SK-N-SH (cell line): Measurements from ENCODE around the gene CCP110. TPM values are rescaled to one million over a fixed set of nuclear protein-coding genes. Genes with fewer than 3 reads are reported as not detected.

Source experiments
- CTCF ChIA-PET: fragments of 300-600, 350-600 bp; formaldehyde crosslinking; extraction: SDS; loops from one replicate; lab custom pipeline; 2021; lab: Yijun Ruan, JAX
- POLR2A ChIA-PET: fragments of 350-600 bp; sonication (Branson Sonifier 250); formaldehyde crosslinking; extraction: SDS; loops from one replicate; lab custom pipeline; 2020; ENCODE audit warnings: antibody characterized with exemption, inconsistent platforms; lab: Yijun Ruan, JAX
- DNase-seq: peaks from one replicate; pipeline ENCODE4 v3.0.0; 2012
- H2AFZ ChIP-seq: fragments of 200-600 bp; sonication (generic); 2 replicates; pipeline ENCODE4 v1.8.1; 2016; ENCODE audit warnings: antibody characterized with exemption, mild to moderate bottlenecking, low read depth
- H3F3A ChIP-seq: fragments of 200-600 bp; sonication (generic); replicated peaks from 2 replicates; pipeline ENCODE3; 2016; ENCODE audit warnings: antibody characterized with exemption, mild to moderate bottlenecking; ENCODE audit not compliant: insufficient read depth
- H3K27ac ChIP-seq, 2 experiments: fragments of 200-500 bp in 1 of 2; fragments of 200-600 bp in 1 of 2; sonication (Bioruptor generic) in 1 of 2; sonication (generic), shearing (Covaris generic) in 1 of 2; 2 replicates each; pipeline versions ENCODE4 v1.5.1 to v1.6.1; 2014 to 2016; ENCODE audit warnings: low read depth in 2 of 2, inconsistent platforms in 1 of 2, low read length in 1 of 2, mild to moderate bottlenecking in 1 of 2, mixed read lengths in 1 of 2
- H3K27me3 ChIP-seq: fragments of 200-600 bp; sonication (generic), shearing (Covaris generic); 2 replicates; pipeline ENCODE4 v1.6.1; 2016; ENCODE audit warnings: mixed run types; ENCODE audit not compliant: insufficient read depth
- H3K36me3 ChIP-seq, 2 experiments: fragments of 200-500 bp in 1 of 2; fragments of 200-600 bp in 1 of 2; sonication (Bioruptor generic) in 1 of 2; sonication (generic) in 1 of 2; replicated peaks in 1 of 2; 2 replicates each; pipeline versions ENCODE3 to v1.5.1; 2014 to 2016; ENCODE audit warnings: low read length in 1 of 2, mild to moderate bottlenecking in 1 of 2; ENCODE audit not compliant: insufficient read depth in 2 of 2, control insufficient read depth in 1 of 2
- H3K4me1 ChIP-seq, 2 experiments: fragments of 200-500 bp in 1 of 2; fragments of 200-600 bp in 1 of 2; sonication (Bioruptor generic) in 1 of 2; sonication (generic), shearing (Covaris generic) in 1 of 2; 2 replicates each; pipeline versions ENCODE4 v1.5.1 to v1.6.1; 2014 to 2016; ENCODE audit warnings: low read depth in 1 of 2, low read length in 1 of 2, mixed run types in 1 of 2; ENCODE audit not compliant: insufficient read depth in 2 of 2, control insufficient read depth in 1 of 2
- H3K4me2 ChIP-seq: fragments of 200-600 bp; sonication (generic), shearing (Covaris generic); 2 replicates; pipeline ENCODE4 v1.6.1; 2017; ENCODE audit warnings: mixed run types
- H3K4me3 ChIP-seq, 2 experiments: fragments of 200-500 bp in 1 of 2; fragments of 200-600 bp in 1 of 2; sonication (Bioruptor generic) in 1 of 2; sonication (generic), shearing (Covaris generic) in 1 of 2; 2 replicates each; pipeline versions ENCODE4 v1.5.1 to v1.8.1; 2014 to 2016; ENCODE audit warnings: low read depth in 2 of 2, inconsistent platforms in 1 of 2, low read length in 1 of 2, mild to moderate bottlenecking in 1 of 2, mixed read lengths in 1 of 2, moderate library complexity in 1 of 2
- H3K79me2 ChIP-seq: fragments of 200-600 bp; sonication (generic); 2 replicates; pipeline ENCODE4 v1.8.1; 2017; ENCODE audit warnings: mild to moderate bottlenecking; ENCODE audit not compliant: insufficient read depth
- H3K9ac ChIP-seq: fragments of 200-600 bp; sonication (generic); 2 replicates; pipeline ENCODE4 v1.6.1; 2017; ENCODE audit warnings: mixed run types
- H3K9me2 ChIP-seq: fragments of 200-600 bp; sonication (generic); 2 replicates; pipeline ENCODE4 v1.6.1; 2017; ENCODE audit warnings: mixed run types
- H3K9me3 ChIP-seq: fragments of 200-600 bp; sonication (generic); 2 replicates; pipeline ENCODE4 v1.6.1; 2017; ENCODE audit warnings: mixed run types, mild to moderate bottlenecking, moderate library complexity
- H4K20me1 ChIP-seq: fragments of 200-600 bp; sonication (generic); 2 replicates; pipeline ENCODE4 v1.6.1; 2017; ENCODE audit warnings: mild to moderate bottlenecking, mixed run types; ENCODE audit not compliant: insufficient read depth
- CHD2 ChIP-seq: fragments of 150-350 bp; IDR thresholded peaks from 2 replicates; pipeline ENCODE4 v1.6.1; 2018; ENCODE audit warnings: low read length; ENCODE audit not compliant: partially characterized antibody
- EP300 ChIP-seq, 2 experiments: IDR thresholded peaks; 2 replicates each; pipeline versions ENCODE4 v1.4.0 to v1.6.1; 2012; ENCODE audit warnings: borderline replicate concordance in 1 of 2, low read depth in 1 of 2, low read length in 1 of 2
- FOSL2 ChIP-seq: IDR thresholded peaks from 2 replicates; pipeline ENCODE4 v1.4.0; 2012; ENCODE audit warnings: low read depth, mild to moderate bottlenecking, moderate library complexity, borderline replicate concordance
- FOXJ3 ChIP-seq: sonication (generic); formaldehyde crosslinking; IDR thresholded peaks from 2 replicates; pipeline ENCODE4 v1.5.1; 2020; ENCODE audit warnings: mild to moderate bottlenecking, missing genetic modification reagents
- FOXM1 ChIP-seq: IDR thresholded peaks from 2 replicates; pipeline ENCODE4 v1.4.0; 2012; ENCODE audit warnings: low read depth, mild to moderate bottlenecking
- JUND ChIP-seq: IDR thresholded peaks from 2 replicates; pipeline ENCODE4 v1.4.0; 2012
- MAX ChIP-seq: IDR thresholded peaks from 2 replicates; pipeline ENCODE4 v1.4.0; 2012; ENCODE audit warnings: low read depth
- MEF2A ChIP-seq: IDR thresholded peaks from 2 replicates; pipeline ENCODE4 v1.4.0; 2012; ENCODE audit warnings: low read depth, borderline replicate concordance
- NFIC ChIP-seq: IDR thresholded peaks from 2 replicates; pipeline ENCODE4 v1.4.0; 2012; ENCODE audit warnings: borderline replicate concordance
- NRF1 ChIP-seq: IDR thresholded peaks from 2 replicates; pipeline ENCODE4 v1.6.1; 2012; ENCODE audit warnings: low read depth, mild to moderate bottlenecking, low read length
- RAD21 ChIP-seq: IDR thresholded peaks from 2 replicates; pipeline ENCODE4 v1.6.1; 2012; ENCODE audit warnings: mild to moderate bottlenecking, low read length
- SIN3A ChIP-seq: IDR thresholded peaks from 2 replicates; pipeline ENCODE4 v1.6.1; 2012; ENCODE audit warnings: low read depth, mild to moderate bottlenecking, low read length, moderate library complexity, borderline replicate concordance
- TCF12 ChIP-seq: IDR thresholded peaks from 2 replicates; pipeline ENCODE4 v1.4.0; 2012
- TEAD4 ChIP-seq: IDR thresholded peaks from 2 replicates; pipeline ENCODE4 v1.4.0; 2012; ENCODE audit warnings: mild to moderate bottlenecking, borderline replicate concordance; ENCODE audit not compliant: insufficient read depth
- USF2 ChIP-seq: fragments of 150-350 bp; IDR thresholded peaks from 2 replicates; pipeline ENCODE4 v1.6.1; 2017; ENCODE audit warnings: antibody characterized with exemption, low read length, low read depth, borderline replicate concordance
- WGBS: methylation state at CpG from one replicate; pipeline ENCODE4 v1.1.6; 2017; ENCODE audit warnings: low lambda C conversion rate; 5-methylcytosine and 5-hydroxymethylcytosine counted together
- polyA plus RNA-seq, 3 experiments: library from polyadenylated mRNA; depleted of rRNA; stranded (reverse); fragments of >200 nt; gene quantifications; 2 replicates each; pipeline ENCODE4 v1.2.3, GENCODE V29; 2012
- TF ChIP-seq, protein P1 (sequence below): IDR thresholded peaks from 2 replicates; pipeline ENCODE4 v1.4.0; 2012; ENCODE audit warnings: low read depth, borderline replicate concordance

The CCP110 gene
- polyA plus RNA-seq, 1 of the 3 experiments (the other 2 are of a cell fraction): 5.4 TPM

- no peak for DNase-seq
- no peak overlapping the region for H3K4me2 ChIP-seq
- no peaks in the 10 kb centered on the region for H4K20me1 ChIP-seq
- no peak overlapping the region for H3K9ac ChIP-seq
- H3K9me2 ChIP-seq: no peaks in the 10 kb centered on the region
- no peaks in the 10 kb centered on the region for H3K9me3 ChIP-seq
- no peaks in the 10 kb centered on the region for H3K27me3 ChIP-seq
- H3K4me3 ChIP-seq: no peak overlapping the region
- WGBS: 30% methylated on average over 2 of the region's 2 CpGs
- no peaks in the 10 kb centered on the region for H3K4me1 ChIP-seq
- H3K36me3 ChIP-seq: no peaks in the 10 kb centered on the region
- H3F3A ChIP-seq: no peaks in the 10 kb centered on the region
- POLR2A ChIA-PET: no interaction called here
- H2AFZ ChIP-seq: no peak overlapping the region
- CTCF ChIA-PET: interaction anchor here (0.7 kb wide), 1 partner anchor 22 kb away, joined by 3 read pairs; no protein-coding TSS in a partner anchor
- TF ChIP-seq JUND (no peak), MAX (no peak), RAD21 (no peak)
- no peaks in the 10 kb centered on the region for H3K79me2 ChIP-seq
- no peak overlapping the region for H3K27ac ChIP-seq
Observed at GRCh38 chr16:19481296-19481695, 42.4 kb upstream of the CCP110 start.

- H3K4me1 ChIP-seq: no peaks in the 10 kb centered on the region
- no peak for DNase-seq
- no peak overlapping the region for H3K9ac ChIP-seq
- ChIA-PET POLR2A (no interaction called here), CTCF (interaction anchor here (0.7 kb wide), 1 partner anchor 21 kb away, joined by 3 read pairs; no protein-coding TSS in a partner anchor)
- H3K27me3 ChIP-seq: no peaks in the 10 kb centered on the region
- H3K36me3 ChIP-seq: no peaks in the 10 kb centered on the region
- H3K9me2 ChIP-seq: no peaks in the 10 kb centered on the region
- no peaks in the 10 kb centered on the region for H3K79me2 ChIP-seq
- no peaks in the 10 kb centered on the region for H4K20me1 ChIP-seq
- H3K9me3 ChIP-seq: no peaks in the 10 kb centered on the region
- no peak overlapping the region for H3K4me2 ChIP-seq
- H3K27ac ChIP-seq: no peak overlapping the region
- no peak for TF ChIP-seq JUND
- TF ChIP-seq FOSL2: no peak
- TF ChIP-seq NFIC: no peak
- no peak for TF ChIP-seq EP300 (IDR thresholded peaks at IDR 0.05; ENCODE audit: borderline replicate concordance in 1 of 2, low read depth in 1 of 2, low read length in 1 of 2)
- TF ChIP-seq NRF1: no peak
- no peak for TF ChIP-seq TEAD4
- no peak for TF ChIP-seq FOXJ3 (CRISPR knock-in tag)
- TF ChIP-seq SIN3A: no peak
- TF ChIP-seq TCF12: no peak
- H3F3A ChIP-seq: no peaks in the 10 kb centered on the region
- WGBS: 61% methylated on average over 5 of the region's 5 CpGs
- H2AFZ ChIP-seq: no peak overlapping the region
- no peak overlapping the region for H3K4me3 ChIP-seq
Observed at GRCh38 chr16:19481769-19482168, 42.0 kb upstream of the CCP110 start.

DNA sequence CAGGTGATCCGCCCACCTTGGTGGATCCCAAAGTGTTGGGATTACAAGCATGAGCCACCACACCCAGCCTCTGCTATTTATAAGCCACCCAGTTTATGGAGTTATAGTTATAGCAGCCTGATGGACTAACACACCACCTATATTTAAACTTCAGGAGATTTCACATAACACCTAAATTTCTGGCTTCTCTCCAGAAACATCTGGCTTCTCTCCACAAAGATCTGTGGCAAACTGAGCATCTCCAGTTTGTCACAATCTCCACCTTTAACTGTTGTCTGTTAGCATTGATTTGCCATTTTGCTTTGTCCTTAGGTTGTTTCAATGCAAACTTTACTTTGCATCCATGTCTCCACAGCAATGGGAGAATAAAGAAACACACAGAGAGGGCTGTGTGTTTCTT is 41.5 kb upstream of the CCP110 start:
- no peaks in the 10 kb centered on the region for H3F3A ChIP-seq
- no peaks in the 10 kb centered on the region for H3K9me2 ChIP-seq
- H3K4me3 ChIP-seq: no peak overlapping the region
- no peaks in the 10 kb centered on the region for H3K36me3 ChIP-seq
- ChIA-PET CTCF (no interaction called here), POLR2A (no interaction called here)
- H3K79me2 ChIP-seq: no peaks in the 10 kb centered on the region
- WGBS: 43% methylated on average over 1 of the region's 1 CpG
- no peaks in the 10 kb centered on the region for H3K9me3 ChIP-seq
- H3K4me1 ChIP-seq: no peaks in the 10 kb centered on the region
- TF ChIP-seq, protein P1, sequence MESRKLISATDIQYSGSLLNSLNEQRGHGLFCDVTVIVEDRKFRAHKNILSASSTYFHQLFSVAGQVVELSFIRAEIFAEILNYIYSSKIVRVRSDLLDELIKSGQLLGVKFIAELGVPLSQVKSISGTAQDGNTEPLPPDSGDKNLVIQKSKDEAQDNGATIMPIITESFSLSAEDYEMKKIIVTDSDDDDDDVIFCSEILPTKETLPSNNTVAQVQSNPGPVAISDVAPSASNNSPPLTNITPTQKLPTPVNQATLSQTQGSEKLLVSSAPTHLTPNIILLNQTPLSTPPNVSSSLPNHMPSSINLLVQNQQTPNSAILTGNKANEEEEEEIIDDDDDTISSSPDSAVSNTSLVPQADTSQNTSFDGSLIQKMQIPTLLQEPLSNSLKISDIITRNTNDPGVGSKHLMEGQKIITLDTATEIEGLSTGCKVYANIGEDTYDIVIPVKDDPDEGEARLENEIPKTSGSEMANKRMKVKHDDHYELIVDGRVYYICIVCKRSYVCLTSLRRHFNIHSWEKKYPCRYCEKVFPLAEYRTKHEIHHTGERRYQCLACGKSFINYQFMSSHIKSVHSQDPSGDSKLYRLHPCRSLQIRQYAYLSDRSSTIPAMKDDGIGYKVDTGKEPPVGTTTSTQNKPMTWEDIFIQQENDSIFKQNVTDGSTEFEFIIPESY: no peak
- TF ChIP-seq MEF2A (no peak), FOSL2 (no peak), USF2 (no peak), CHD2 (no peak), FOXM1 (no peak), RAD21 (no peak)
- no peaks in the 10 kb centered on the region for H4K20me1 ChIP-seq
- no peak for DNase-seq
- no peak overlapping the region for H3K4me2 ChIP-seq
- no peaks in the 10 kb centered on the region for H3K27me3 ChIP-seq
- no peak overlapping the region for H3K27ac ChIP-seq
- H2AFZ ChIP-seq: no peak overlapping the region
- H3K9ac ChIP-seq: no peak overlapping the region
